HepG2 (cell line): ENCODE measurements around the gene PSG2.
"Not testable (repeated sequence)": the region's sequence is repeated elsewhere in the genome, so short reads cannot be mapped to it uniquely, and the experiment has no call there.

Experiments
- CBX5 ChIP-seq: sonication (generic); formaldehyde crosslinking; IDR thresholded peaks from 2 replicates; pipeline ENCODE4 v1.4.0; 2020; ENCODE audit warnings: missing genetic modification reagents, borderline replicate concordance
- CHD2 ChIP-seq: IDR thresholded peaks from 2 replicates; pipeline ENCODE4 v1.6.1; 2011; ENCODE audit warnings: low read depth, low read length, improper control_type of control experiment
- NONO ChIP-seq, 2 experiments: fragments of 450-650 bp in 1 of 2; sonication (generic) in 1 of 2; formaldehyde crosslinking in 1 of 2; IDR thresholded peaks in 1 of 2; conservative IDR thresholded peaks in 1 of 2; 2 replicates each; pipeline versions ENCODE4 v1.6.1 to v1.8.0; 2017 to 2022; ENCODE audit warnings: mild to moderate bottlenecking in 1 of 2, missing genetic modification reagents in 1 of 2, moderate library complexity in 1 of 2
- PHF21A ChIP-seq: sonication (generic); formaldehyde crosslinking; IDR thresholded peaks from 2 replicates; pipeline ENCODE4 v1.5.0; 2020; ENCODE audit warnings: mild to moderate bottlenecking, missing genetic modification reagents
- POGK ChIP-seq: sonication (generic); formaldehyde crosslinking; conservative IDR thresholded peaks from 2 replicates; pipeline ENCODE4 v1.8.0; 2022; ENCODE audit warnings: mild to moderate bottlenecking, moderate library complexity, missing genetic modification reagents
- POLR2A ChIP-seq, 2 experiments: IDR thresholded peaks; 2 replicates each; pipeline ENCODE4 v1.6.1; 2011; ENCODE audit warnings: low read depth in 2 of 2, low read length in 2 of 2, mild to moderate bottlenecking in 1 of 2, moderate library complexity in 1 of 2; ENCODE audit not compliant: insufficient read depth in 1 of 2
- POLR2AphosphoS5 ChIP-seq: IDR thresholded peaks from 2 replicates; pipeline ENCODE4 v1.6.1; 2012; ENCODE audit warnings: low read depth, low read length
- PREB ChIP-seq: sonication (generic); formaldehyde crosslinking; IDR thresholded peaks from 2 replicates; pipeline ENCODE4 v1.4.0; 2020; ENCODE audit warnings: missing genetic modification reagents
- RFX3 ChIP-seq: IDR thresholded peaks from 2 replicates; pipeline ENCODE4 v1.6.1; 2016; ENCODE audit warnings: missing biosample characterization, missing genetic modification reagents
- SATB2 ChIP-seq: sonication (generic); formaldehyde crosslinking; IDR thresholded peaks from 2 replicates; pipeline ENCODE4 v1.5.0; 2020; ENCODE audit warnings: missing genetic modification reagents
- ZNF75D ChIP-seq: sonication (generic); formaldehyde crosslinking; IDR thresholded peaks from 2 replicates; pipeline ENCODE4 v1.8.1; 2023; ENCODE audit warnings: missing genetic modification reagents, mild to moderate bottlenecking, borderline replicate concordance

- TF ChIP-seq POLR2A (IDR thresholded peaks at IDR 0.05; ENCODE audit: insufficient read depth in 1 of 2, low read depth in 2 of 2, low read length in 2 of 2); CHD2; SATB2; CBX5; NONO (IDR thresholded peaks at IDR 0.05); NONO (CRISPR knock-in tag; conservative IDR thresholded peaks at IDR 0.05); PREB (CRISPR knock-in tag); PHF21A; RFX3 (CRISPR knock-in tag); ZNF75D (CRISPR knock-in tag); POGK (CRISPR knock-in tag); POLR2AphosphoS5: not testable (repeated sequence)
These were observed 32.6 kb upstream of the PSG2 start for GRCh38 chr19:43115064-43115463.
